GM18517 (cell line): ENCODE data around the gene RTRAF.

Experiments
- ATAC-seq: cut with Tn5 transposase; IDR thresholded peaks from one replicate; pipeline ENCODE4 v1.9.1; 2021; ENCODE audit warnings: mild to moderate bottlenecking, moderate library complexity; ENCODE audit not compliant: unreplicated experiment

RTRAF gene

GRCh38 chr14:52020161-52020714 lies 30.9 kb downstream of the RTRAF start:
- no peak for ATAC-seq

GRCh38 chr14:52020866-52021717 lies 31.7 kb downstream of the RTRAF start:
- no peak for ATAC-seq

- ATAC-seq: peak; percentile 91
Measured at GRCh38 chr14:52021957-52022600, 32.7 kb downstream of the RTRAF start.

GRCh38 chr14:52023518-52023917 lies 34.2 kb downstream of the RTRAF start:
- ATAC-seq: no peak

DNA sequence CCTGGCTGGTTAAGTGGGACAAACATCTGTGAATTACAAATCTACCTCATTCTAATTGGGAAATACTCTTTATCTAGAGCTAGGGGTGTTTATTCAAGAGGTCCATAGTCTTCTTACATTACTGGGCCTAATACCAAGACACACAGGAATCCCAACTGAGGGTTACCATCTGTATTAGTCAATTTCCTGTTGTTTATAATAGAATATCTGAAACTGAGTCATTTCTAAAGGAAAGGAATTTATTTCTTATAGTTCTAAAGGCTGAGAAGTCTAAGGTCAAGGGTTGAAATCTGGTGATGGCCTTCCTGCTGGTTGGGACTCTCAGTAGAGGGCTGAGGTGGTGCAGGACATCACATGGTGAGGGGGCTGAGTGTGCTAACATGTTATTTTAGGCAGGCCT lies 36.0 kb downstream of the RTRAF start:
- ATAC-seq: no peak

DNA sequence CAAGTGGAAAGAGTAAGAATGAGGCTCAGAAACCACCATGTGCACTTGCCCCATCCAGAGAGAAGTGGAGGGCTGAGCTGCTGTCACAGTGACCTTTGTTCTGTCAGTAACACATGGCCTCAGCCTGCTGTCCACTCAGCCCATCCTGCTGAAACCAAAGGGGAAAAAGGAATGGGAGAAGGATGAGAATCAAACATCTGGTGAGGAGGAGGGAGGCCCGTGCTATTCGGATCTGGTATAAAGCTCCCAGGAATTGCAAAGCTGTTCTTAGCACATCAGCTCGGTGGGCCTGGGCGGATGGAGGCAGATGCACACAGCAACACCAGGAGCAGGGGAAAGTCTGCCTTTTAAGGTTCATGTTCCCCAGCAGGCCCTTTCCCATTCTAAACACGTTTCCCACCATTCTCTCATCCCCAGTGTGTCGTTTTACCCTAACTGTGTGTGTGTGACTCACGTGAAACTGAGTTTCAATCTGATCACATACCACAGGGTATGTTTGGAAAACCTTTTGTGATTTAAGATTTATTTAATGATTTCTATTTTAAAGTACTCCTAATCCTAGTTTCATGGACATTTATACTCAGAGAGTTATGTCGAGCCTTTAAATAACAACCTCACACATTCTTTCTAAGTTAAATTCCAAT lies 36.8 kb downstream of the RTRAF start:
- ATAC-seq: no peak

DNA sequence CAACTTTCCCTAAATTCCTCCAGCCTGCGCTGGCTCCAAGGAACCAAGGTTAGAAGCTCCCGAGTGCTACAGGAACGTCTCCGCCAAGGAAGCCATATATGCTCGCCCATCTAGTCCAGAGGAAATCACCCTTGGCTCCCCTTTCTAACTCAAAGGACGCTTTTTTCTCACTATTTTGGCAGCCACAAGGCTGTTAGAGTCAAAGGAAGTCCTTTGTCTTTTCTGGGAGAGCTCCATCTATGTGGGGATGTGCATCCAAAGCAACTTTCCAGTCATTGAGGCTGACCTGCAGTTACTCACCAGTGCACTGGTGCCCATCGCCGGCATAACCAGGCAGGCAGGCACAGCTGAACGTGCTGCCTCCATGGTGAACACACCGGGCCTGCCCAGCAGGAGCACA lies 37.6 kb downstream of the RTRAF start:
- ATAC-seq: no peak

DNA sequence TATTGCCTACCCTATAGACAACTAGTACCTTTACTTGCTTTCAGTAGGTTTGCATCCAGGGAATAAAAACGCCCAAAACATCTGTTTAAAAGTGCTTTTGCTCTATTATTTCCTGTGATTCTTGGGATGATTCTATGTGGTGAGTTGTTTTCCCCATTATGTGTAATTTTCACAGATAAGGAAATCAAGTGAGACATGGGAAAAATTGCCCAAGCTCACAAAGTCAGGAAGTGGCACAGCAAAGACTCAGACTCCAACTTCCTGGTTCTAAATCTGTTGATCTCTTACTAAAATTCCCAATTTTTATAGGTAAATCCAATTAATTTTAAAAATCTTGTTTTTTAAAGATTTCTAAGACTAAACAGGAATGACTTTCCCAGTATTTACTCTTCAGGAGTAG lies 40.5 kb downstream of the RTRAF start:
- no peak for ATAC-seq

GRCh38 chr14:52031781-52032180 lies 42.4 kb downstream of the RTRAF start:
- no peak for ATAC-seq

DNA sequence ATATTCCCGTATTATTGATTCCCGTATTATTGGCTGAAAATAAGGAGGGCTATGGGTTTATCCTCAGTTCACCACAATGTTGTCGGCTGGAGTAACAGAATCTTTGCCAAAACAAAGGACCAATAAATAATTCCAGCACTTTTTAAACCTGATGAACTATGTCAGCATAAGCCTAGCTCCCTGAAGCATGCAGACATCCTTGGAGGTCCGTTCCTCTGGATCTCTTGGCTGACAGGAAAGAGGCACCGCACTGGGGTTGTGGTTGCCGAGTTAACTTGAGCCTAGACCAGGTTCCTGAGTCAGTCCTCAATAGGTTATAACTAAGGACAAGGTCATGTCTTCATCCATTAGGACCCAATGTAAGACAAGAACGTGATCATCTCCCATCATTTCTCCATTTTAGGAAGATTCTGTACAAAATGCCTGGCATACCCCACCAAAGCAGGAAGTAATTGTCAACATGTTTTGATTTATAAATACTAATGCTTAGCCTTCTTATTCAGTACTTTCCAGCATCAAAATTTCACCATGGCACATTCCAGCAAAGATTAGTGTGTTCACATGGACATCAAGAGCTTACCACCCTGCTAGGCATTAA lies 43.0 kb downstream of the RTRAF start:
- ATAC-seq: no peak

GRCh38 chr14:52033101-52033642 lies 43.8 kb downstream of the RTRAF start:
- no peak for ATAC-seq

DNA sequence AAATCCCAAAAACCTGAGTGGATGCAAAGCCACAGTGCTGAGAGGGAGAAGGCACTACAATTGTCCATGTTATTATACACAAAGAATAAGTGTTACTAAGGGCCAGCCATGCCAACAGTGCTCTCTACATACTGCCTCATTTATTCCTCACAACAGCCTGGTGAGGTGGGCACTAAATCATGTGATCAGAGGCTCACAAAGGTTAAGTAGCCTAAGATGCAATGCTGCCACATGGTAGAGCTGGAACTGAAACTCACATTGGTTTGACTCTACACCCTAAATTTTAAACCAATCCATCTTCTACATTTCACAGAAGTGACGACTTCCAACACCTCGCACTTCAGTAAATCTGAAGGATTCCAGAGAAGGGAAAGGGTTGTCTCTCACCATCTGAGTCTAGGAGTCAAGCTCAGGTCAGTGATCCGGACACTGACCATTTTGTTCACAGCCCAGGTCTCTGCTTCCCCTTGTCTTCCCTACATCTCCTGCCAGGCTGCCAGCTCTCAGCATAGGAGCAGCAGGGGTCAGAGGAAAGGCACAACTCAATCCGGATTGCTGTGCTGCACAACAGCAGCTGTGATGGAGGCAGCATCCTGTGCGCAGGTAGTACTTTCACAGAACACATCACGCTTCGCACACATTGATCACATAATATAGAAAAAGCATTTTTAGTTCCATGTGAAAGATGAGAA lies 49.9 kb downstream of the RTRAF start:
- ATAC-seq: no peak

DNA sequence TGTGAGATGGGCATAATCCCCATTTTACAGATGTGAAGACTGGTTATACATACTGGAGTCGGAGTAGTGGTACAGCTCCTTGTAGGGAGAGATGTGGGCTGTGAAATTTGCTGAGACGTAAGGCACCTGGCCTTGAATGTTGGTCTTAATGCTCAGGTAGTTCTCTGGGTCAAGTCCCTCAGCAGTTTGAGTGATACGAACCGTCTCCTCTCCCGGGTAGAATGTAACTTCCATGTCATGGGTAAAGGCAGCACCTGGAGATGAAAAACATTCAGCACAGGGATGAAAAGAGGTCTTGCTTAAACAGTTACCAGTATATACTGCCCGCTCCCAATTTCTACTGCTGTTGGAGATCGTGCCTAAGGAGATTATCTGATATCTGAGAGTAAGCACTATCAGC lies 51.3 kb downstream of the RTRAF start:
- no peak for ATAC-seq

DNA sequence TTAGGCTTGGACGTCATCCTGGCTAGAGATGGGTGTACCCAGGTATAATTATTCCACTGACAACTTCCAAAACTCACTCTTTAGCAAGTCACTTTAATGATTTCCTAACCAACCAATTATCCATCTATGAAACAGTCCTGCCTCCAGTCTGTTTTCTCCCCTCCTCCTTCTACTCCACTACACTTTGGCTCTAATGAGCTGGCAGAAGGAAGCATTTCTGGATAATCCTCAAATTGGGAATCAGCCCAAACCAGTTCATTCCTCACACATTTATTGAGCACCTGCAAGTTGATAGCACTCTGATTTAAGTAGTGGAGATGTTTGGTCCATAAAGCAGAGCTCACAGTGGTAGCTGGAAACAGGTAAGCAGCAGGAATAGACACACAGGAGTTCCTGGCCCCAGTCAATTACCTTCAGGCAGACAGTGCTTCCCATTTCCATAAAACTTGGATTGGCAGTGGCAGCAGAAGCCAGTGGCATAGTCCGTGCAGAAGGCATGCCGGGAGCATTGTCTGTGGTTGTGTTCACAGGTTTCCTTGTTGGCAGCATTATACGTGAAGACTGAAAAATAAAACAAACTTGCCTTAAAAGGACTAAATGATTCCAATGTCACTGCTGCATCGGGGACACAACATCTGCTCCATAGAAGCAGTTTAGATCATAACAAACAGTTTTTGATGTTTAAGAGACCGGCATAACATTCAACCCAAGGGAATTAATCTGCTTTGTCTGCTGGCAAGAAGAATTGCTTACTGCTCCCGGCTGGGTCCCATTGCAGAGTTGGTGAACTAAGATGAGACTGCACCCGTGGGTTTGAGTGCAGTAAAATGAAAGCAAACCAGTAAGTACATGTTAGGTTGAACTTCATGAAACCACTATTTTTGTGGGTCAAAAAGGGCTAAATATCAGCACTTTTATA lies 53.3 kb downstream of the RTRAF start:
- no peak for ATAC-seq

DNA sequence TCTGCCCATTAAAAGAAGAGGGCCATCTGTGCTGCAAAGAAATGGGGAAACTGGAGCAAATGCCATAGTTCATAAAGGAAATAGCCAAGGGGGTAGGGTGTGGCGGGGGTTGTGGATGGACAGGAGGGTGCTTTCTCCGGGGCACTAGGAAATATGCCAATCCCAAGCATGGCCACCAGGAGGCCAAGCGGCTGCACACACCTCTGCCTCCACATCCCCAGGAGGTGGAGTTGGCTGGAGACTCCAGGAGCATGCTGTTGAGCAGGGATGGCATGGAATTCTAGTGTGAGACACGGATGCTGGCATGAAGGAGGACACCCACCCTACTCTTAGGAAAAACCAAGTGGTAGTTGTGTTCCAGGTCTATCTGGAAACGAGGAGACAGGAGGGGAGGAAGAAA lies 54.3 kb downstream of the RTRAF start:
- no peak for ATAC-seq

GRCh38 chr14:52044791-52045522 lies 55.6 kb downstream of the RTRAF start:
- no peak for ATAC-seq

- ATAC-seq: no peak
Measured at GRCh38 chr14:52046376-52046917, 57.1 kb downstream of the RTRAF start.

DNA sequence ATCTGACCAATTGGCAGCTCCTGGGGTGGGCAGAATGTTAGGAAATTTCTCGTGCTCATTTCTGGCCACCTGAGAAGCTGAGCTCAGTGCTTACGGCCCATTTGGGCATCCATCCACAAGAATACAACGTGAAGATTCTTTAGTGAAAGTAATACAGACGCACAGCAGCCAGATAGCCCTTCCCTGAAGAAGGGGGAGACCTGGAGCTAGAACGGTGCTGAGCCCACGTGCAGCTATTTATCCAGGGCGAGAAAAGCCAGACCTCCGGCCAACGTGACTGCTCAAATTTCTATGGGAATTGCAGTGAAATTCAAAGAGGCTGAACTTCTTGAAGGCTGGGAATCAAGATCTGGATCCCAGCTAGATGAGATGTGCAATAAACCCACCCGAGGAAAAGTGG lies 58.8 kb downstream of the RTRAF start:
- ATAC-seq: no peak
